ENCODE measurements around the gene CHP1.
"Not testable (repeated sequence)": the region's sequence is repeated elsewhere in the genome, so short reads cannot be mapped to it uniquely, and the experiment has no call there.

The CHP1 gene

GRCh38 chr15:41301587-41301986 lies 70.5 kb downstream of the CHP1 start:
- DNase-seq, result no peak

GRCh38 chr15:41304149-41304770 lies 73.2 kb downstream of the CHP1 start:
- peak; percentile 91 for DNase-seq

- no peak for DNase-seq
Observed at GRCh38 chr15:41307679-41308078, 76.6 kb downstream of the CHP1 start.

- DNase-seq, result no peak
Observed at GRCh38 chr15:41309226-41309905, 78.3 kb downstream of the CHP1 start.

- not testable (repeated sequence) for DNase-seq
Observed at GRCh38 chr15:41320805-41321330, 89.8 kb downstream of the CHP1 start.

GRCh38 chr15:41323611-41324010 lies 92.5 kb downstream of the CHP1 start:
- no peak for DNase-seq

GRCh38 chr15:41331281-41331680 lies 100.2 kb downstream of the CHP1 start:
- no peak for DNase-seq
